Lung microvascular endothelial cell (primary cell): Measurements from ENCODE around the gene MGST3. TPM values are rescaled to one million over a fixed set of nuclear protein-coding genes. Genes with fewer than 3 reads are reported as not detected.
"Not testable (repeated sequence)": the region's sequence is repeated elsewhere in the genome, so short reads cannot be mapped to it uniquely, and the experiment has no call there.

ENCODE experiments used
- DNase-seq, 2 donors: peaks; one replicate each; pipeline versions ENCODE4 v3.0.0 to v3.0.0-alpha.2; 2010; ENCODE audit warnings: low read depth in 2 of 2
- total RNA-seq: library from RNA; depleted of rRNA; stranded (reverse); fragments of >200 nt; gene quantifications from 2 replicates; pipeline ENCODE4 v1.2.1, GENCODE V29; 2014

Gene MGST3
- total RNA-seq: 148 and 319 TPM in 2 replicates

DNA sequence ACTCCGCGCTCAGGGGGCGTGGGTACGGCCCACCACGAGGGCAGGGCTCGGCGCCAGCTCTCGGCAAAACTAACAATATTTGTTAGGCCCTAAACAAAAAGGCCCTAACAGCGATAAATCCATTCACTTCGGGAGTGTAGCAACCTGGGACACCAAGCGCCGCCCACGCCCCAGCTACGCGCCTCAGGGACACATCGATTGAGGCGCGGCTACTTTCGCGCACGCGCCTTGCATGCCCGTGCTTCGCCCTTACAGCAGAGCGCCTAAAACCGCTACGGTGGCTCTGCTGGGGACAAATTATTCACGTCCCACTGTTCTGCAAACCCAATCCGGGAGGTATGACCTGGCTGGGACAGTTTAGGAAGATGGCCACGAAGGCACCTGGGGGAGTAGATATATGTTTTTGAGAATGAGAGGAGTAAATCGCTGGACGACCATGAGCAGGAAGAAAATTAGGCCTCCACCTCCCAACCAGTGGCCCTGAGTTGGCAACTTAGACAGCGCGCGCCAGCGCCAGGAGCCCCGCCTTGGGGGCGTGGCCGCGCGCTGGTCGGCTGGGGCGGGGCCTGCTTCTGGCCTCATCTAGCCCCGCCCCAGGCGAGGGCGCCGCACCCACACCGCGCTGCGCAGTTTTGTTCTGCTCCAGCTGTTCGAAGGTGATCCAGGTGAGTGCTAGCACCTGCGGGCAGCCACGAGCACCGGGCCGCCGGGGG is at the start of gene MGST3:
Gene MGST3 (plus strand): TSS at position 606 of the 713 bp plus-strand sequence. CDS start 18,614 bp downstream, outside the sequence.
- peak; percentile 97 to 98 for DNase-seq

- no peak for DNase-seq
Observed at GRCh38 chr1:165581926-165582325, 49.1 kb upstream of the MGST3 start.

GRCh38 chr1:165586398-165586797 is 44.6 kb upstream of the MGST3 start:
- no peak for DNase-seq

DNA sequence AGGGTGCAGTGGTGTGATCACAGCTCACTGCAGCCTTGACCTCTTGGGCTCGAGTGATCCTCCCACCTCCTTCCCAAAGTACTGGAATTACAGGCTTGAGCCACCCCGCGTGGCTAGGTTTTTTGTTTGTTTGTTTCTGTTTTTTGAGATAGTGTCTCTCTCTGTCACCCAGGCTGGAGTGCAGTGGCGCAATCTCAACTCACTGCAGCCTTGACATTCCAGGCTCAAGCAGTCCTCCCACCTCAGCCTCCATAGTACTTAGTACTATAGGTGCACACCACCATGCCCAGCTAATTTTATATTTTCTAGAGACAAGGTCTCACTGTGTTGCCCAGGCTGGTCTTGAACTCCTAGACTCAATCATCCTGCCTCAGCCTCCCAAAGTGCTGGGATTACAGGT is 39.6 kb upstream of the MGST3 start:
- DNase-seq: not testable (repeated sequence)

DNA sequence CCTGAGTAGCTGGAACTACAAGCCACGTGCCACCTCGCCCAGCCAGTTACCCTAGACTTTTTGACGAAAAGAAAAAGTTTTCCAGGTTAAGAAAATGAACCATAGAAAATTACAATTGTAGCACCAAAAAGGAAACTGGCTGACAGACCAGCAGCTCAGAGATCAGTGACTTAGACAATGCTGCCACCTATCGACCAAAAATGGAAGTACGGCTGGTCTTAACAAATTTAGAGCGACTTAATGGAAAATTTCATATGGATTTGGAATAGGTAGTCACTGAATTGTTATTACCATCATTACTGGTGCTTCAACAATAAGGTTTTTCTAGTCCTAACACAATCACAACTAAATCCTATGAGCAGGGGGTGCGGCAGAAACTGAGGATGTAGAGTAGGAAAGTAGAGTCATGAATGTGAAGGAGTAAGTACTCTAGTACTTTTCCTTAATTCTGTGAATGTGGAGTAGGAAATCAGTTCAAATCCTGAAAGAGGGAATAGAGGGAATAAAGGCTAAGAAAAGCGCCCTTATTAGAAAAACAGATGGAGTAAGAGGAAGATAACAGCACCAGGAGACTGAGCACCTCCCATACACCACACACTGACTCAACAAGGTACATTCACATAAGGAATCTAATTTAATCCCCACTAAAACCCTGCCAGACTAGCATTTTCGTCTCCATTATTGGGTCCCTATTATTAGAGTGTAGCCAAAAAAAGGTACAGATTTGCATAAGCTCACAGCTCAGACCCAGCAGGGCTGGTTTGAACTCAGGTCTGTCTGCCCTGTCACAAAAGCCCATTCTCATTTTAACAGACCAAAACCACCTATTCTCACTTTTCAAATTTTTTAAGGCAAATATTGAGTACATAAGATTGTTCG is 37.9 kb upstream of the MGST3 start:
- DNase-seq: peak; percentile 80 to 88

- no peak for DNase-seq
Observed at GRCh38 chr1:165595246-165595938, 35.6 kb upstream of the MGST3 start.

DNA sequence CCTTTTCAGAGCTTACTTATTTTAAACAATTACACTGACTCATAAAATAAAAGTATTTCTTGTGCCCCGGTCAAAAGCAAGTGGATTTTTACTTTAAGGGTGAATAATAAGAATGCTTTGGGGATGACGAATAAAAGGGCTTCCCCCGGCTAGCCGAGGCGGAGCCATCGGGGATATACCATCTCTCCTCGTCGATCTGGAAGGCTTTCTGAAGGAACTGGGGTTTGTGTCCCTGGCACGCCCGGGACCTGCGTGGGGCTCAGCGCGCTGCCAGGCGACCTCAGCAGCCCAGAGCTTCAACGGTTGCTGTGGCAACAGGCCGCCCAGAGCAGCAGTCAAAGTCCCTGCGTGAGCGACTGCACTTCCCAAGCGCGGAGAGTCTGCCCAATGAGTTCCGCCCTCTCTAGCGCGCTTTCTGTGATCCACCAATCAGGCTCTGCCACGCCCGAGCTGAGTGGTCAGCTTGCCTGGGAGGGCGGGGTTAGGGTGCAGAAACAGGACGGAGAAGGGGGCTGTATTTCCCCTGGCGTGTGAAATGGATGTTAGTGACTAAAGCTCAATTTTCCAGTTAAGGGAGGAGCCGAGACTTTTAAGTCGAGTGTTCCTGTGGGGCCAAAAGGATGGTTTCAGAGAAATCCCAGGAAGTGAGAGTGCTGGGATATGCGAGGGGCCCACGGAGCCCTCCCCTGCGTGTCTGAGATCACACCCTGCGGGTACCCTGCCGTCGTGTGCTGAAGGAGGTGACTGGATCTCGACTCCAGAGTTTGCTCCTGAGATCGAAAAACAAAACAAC is 33.0 kb upstream of the MGST3 start:
- DNase-seq: peak; percentile 97 to 98

DNA sequence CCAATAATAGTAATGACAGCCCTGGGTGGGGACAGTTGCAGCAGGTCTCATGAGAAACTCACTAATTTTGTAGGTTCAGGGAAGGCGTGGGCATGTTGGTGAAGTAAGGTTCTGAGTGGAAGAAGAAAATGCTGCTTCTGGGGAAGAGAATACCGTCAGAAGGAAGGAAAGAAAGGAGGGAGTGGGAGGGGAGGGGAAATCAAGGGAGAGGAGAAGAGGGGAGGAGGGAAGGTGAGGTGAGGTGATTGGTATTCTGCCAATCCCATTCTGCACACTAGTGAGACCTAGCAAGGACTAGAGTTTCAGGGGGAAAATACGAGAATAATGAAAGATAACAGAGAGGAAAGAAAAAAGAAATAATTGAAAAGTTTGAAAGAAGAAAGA is 32.4 kb upstream of the MGST3 start:
- no peak for DNase-seq

DNA sequence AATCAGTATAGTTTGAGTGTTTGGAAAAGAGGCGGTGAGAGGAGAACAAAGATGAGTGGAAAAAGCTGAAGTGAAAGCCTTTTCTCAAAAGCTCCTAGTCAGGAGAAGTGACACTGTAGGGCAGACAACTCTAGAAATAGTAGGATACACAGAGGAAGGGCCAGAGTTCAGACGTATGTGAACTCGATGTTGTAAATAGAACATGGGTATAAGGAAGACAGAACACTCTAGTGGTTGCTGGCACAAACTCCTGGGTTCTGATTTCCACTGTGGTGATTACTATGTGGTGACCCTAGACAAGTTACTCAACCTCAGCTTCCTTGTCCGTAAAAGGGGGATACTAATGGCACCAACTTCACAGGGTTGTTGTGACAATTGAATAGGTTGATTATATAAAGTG is 30.2 kb upstream of the MGST3 start:
- DNase-seq: no peak

- DNase-seq: no peak
Observed at GRCh38 chr1:165603810-165604209, 27.2 kb upstream of the MGST3 start.

DNA sequence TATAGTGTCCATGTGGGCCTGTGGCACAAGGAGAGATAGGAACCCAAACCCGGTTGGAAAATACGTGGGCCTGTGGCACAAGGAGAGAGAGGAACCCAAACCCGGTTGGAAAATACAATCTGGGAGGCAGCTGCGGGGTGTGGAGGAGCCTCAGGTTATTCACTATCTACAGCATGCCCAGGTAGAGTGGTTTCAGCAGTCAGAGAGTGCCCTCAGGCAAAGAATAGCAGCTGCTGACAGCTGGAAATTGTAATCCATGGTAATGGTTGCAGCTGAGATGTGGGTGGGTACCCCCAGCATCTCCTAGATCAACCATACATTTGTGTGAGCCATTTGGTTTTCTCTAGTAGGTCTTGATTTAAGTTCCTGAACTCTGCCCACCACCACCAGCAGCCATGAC is 25.8 kb upstream of the MGST3 start:
- no peak for DNase-seq

DNA sequence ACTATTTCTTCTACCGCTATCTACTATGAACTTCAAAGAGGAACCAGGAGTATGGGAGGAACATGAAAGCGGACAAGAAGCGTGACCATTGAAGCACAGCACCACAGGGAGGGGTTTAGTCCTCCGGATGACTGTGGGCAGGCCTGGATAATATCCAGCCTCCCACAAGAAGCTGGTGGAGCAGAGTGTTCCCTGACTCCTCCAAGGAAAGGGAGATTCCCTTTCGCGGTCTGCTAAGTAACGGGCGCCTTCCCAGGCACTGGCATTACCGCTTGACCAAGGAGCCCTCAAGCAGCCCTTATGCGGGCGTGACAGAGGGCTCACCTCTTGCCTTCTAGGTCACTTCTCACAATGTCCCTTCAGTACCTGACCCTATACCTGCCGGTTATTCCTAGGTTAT is 24.4 kb upstream of the MGST3 start:
- not testable (repeated sequence) for DNase-seq

DNA sequence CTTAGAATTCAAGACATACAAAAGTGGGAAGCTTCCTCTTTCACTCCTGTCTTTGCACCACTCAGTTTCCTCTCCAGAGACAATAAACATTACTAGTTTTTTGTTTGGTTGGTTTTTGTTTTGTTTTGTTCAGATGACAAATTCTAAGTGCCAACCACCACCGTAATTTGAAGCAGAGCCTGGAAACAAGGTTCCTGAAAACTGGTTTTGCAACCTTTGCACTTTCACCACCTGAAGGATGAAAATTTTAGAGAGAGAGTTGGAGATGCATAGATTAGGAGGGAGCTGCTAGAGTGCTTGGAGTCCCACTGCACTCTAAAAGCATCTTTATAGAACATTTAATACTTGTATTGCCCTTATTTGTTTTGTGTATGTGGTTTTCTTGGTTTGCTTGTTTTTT is 20.2 kb upstream of the MGST3 start:
- no peak for DNase-seq

- no peak for DNase-seq
Observed at GRCh38 chr1:165612062-165612461, 19.0 kb upstream of the MGST3 start.

DNA sequence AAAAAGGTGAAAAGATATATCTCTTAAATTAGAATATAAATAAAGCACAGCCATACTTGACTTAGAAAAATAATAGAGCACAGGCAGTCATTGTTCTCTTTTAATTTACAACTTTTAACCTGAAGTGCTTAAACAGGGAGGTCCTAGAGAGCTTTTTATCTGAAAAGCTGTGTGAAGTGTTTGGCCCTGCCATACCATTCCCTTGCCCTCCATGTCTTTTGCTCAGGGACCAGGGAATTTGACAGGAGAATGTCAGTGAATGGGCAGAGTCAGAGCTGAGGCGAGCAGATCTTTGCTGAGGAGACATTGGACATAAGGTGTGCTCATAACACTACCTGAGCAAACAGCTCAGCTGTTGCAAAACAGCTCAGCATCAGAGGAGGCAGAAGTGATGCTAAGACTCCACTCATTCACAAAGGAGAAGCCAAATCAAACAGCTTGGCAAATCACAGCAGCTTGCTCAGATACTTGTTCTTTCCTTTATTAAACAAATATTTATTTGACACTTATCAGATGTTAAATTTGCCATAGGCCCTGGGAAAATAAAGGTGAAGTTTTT is 14.9 kb upstream of the MGST3 start:
- no peak for DNase-seq

DNA sequence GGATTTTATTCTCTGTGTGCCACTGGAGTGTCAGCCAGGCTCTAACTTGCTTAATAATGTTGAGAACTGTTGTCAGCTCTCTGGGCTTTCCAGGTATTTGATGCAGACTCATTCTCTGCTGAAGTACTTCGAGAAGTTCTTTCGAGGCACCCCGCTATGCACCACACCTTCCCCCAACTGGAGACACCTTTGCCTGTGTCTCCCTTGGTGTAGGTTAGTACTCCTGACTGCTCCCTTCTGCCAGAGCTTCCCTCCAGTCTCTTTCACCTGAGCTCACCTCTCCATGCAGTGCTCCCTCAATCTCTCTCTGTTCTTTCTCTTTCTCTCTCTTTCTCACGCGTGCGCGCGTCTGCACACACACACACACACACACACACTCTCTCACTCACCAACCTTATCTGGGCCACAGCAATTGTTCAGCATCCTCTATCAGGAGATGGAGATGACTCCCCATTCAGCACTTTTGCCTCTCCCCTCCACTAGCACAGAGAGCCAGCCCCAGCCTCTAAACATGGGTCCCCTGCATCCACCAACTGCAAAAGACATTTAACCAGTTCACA is 14.0 kb upstream of the MGST3 start:
- no peak for DNase-seq

GRCh38 chr1:165619647-165620151 is 11.3 kb upstream of the MGST3 start:
- DNase-seq: no peak

DNA sequence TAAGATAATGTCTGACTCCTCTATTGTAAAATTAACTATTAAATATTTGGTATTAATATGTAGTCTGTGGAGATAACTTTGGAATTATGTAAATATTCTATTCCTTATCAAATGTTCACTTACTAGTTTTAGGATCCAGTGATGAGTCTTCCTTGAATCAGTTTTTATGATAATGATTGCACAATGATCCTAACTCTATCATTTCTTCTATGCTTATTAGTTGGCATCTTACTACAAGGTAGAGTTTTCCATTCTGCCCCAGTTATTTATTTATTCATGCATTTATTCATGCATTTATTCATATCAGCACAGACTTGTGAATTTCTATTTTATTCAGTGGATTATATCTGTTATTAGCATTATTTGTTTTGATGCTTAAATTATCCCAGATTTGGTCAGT is 7.4 kb upstream of the MGST3 start:
- DNase-seq: no peak

DNA sequence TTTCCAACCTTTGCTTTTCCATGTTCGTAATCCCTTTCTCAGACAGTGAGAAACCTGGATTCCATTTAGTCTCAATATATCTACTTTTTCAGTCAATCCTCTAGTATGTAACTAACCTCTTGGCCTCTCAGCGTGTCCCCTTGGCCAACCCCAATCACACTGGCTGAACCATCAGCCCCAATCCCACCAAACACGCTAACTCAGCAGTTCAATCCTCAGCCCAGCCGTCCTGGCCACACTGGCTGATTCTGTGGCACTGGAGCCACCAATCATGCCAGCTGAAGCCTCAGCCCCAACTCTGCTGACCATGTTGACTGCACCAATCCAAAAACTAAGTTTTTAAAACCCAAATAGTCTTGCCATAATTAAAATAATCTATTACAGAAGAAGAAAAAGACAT is 6.6 kb upstream of the MGST3 start:
- DNase-seq: no peak

GRCh38 chr1:165628147-165628822 is 2.7 kb upstream of the MGST3 start:
- no peak for DNase-seq
